Keratinocyte (primary cell): ENCODE data around the gene NOS1AP. TPM values are rescaled to one million over a fixed set of nuclear protein-coding genes. Genes with fewer than 3 reads are reported as not detected.

Experiments
- DNase-seq: peaks from one replicate; pipeline ENCODE4 v3.0.0-alpha.2; 2011; ENCODE audit warnings: low read depth, missing footprints, low spot score
- FAIRE-seq: peaks from 2 replicates; lab custom pipeline; 2011; peaks lifted over from hg19 to GRCh38; lab: Jason Lieb, UNC
- H2AFZ ChIP-seq: 2 replicates; pipeline ENCODE4 v1.6.0; 2012; ENCODE audit warnings: low read length, control low read depth, inconsistent platforms; ENCODE audit not compliant: control insufficient read depth
- H3K27ac ChIP-seq: 2 replicates; pipeline ENCODE4 v1.5.1; 2011; ENCODE audit warnings: low read length; ENCODE audit not compliant: control insufficient read depth, insufficient read depth
- H3K27me3 ChIP-seq: 3 replicates; pipeline ENCODE4 v1.6.0; 2011; ENCODE audit warnings: low read length; ENCODE audit not compliant: control insufficient read depth, insufficient read depth; ENCODE audit errors: extremely low read depth
- H3K36me3 ChIP-seq, 2 experiments: 2 replicates in 1 of 2; 3 replicates in 1 of 2; pipeline ENCODE4 v1.5.1; 2011; ENCODE audit warnings: low read length in 2 of 2, mild to moderate bottlenecking in 1 of 2; ENCODE audit not compliant: control insufficient read depth in 2 of 2, insufficient read depth in 2 of 2; ENCODE audit errors: extremely low read depth in 1 of 2
- H3K4me1 ChIP-seq: 3 replicates; pipeline ENCODE4 v1.5.1; 2011; ENCODE audit warnings: low read length; ENCODE audit not compliant: control insufficient read depth, insufficient read depth; ENCODE audit errors: extremely low read depth
- H3K4me2 ChIP-seq: 3 replicates; pipeline ENCODE4 v1.6.0; 2011; ENCODE audit warnings: low read depth, low read length; ENCODE audit not compliant: control insufficient read depth, insufficient read depth; ENCODE audit errors: extremely low read depth
- H3K4me3 ChIP-seq, 3 experiments: fragments of 200-600 bp in 1 of 3; sonication (generic) in 1 of 3; 2 replicates in 2 of 3; 3 replicates in 1 of 3; pipeline ENCODE4 v1.5.1; 2011 to 2016; ENCODE audit warnings: low read length in 3 of 3, mild to moderate bottlenecking in 3 of 3, control low read depth in 2 of 3, inconsistent platforms in 1 of 3, low read depth in 1 of 3, mixed read lengths in 1 of 3, mixed run types in 1 of 3, moderate library complexity in 1 of 3; ENCODE audit not compliant: control insufficient read depth in 2 of 3, insufficient read depth in 2 of 3; ENCODE audit errors: extremely low read depth in 1 of 3
- H3K79me2 ChIP-seq: 2 replicates; pipeline ENCODE4 v1.6.0; 2012; ENCODE audit warnings: low read length; ENCODE audit not compliant: control insufficient read depth, insufficient read depth
- H3K9ac ChIP-seq: 3 replicates; pipeline ENCODE4 v1.6.0; 2011; ENCODE audit warnings: low read length; ENCODE audit not compliant: control insufficient read depth, insufficient read depth; ENCODE audit errors: extremely low read depth
- H3K9me1 ChIP-seq: 3 replicates; pipeline ENCODE4 v1.6.0; 2011; ENCODE audit warnings: low read length; ENCODE audit not compliant: control insufficient read depth, insufficient read depth; ENCODE audit errors: extremely low read depth
- H3K9me3 ChIP-seq: 2 replicates; pipeline ENCODE4 v1.5.1; 2012; ENCODE audit warnings: low read depth, low read length; ENCODE audit not compliant: control insufficient read depth
- H4K20me1 ChIP-seq: 3 replicates; pipeline ENCODE4 v1.6.0; 2011; ENCODE audit warnings: low read length; ENCODE audit not compliant: control insufficient read depth, insufficient read depth; ENCODE audit errors: extremely low read depth
- EZH2 ChIP-seq: IDR thresholded peaks from one replicate; pipeline ENCODE4 v1.6.1; 2012; ENCODE audit warnings: inconsistent platforms, mild to moderate bottlenecking, low read length, moderate library complexity
- dilution Hi-C: fragments of 300-500 bp; cut with MboI; formaldehyde crosslinking; loops from one replicate; pipeline ENCODE4 v1.7.0; 2020; ENCODE audit warnings: low sequenced_read_pairs; ENCODE audit not compliant: extremely low pct_ligation_motif_present
- polyA plus RNA-seq, 5 experiments: library from polyadenylated mRNA; depleted of rRNA in 3 of 5; stranded (reverse) in 3 of 5; stranded (forward) in 1 of 5; unstranded in 1 of 5; fragments of >200 nt; gene quantifications; 1 replicate in 1 of 5; 2 replicates in 3 of 5; 3 replicates in 1 of 5; pipeline versions ENCODE4 v1.2.1 to v1.2.3, GENCODE V29; 2011 to 2012; ENCODE audit warnings: missing spikeins in 2 of 5, low read depth in 1 of 5, low replicate concordance in 1 of 5
- TF ChIP-seq, protein P1 (sequence below), 3 experiments: IDR thresholded peaks in 1 of 3; conservative IDR thresholded peaks in 1 of 3; optimal IDR thresholded peaks in 1 of 3; 2 replicates in 2 of 3; 3 replicates in 1 of 3; pipeline versions ENCODE3 to v1.5.1; 2011; ENCODE audit warnings: low read length in 3 of 3, mild to moderate bottlenecking in 3 of 3, moderate library complexity in 2 of 3, control low read depth in 1 of 3, inconsistent platforms in 1 of 3; ENCODE audit not compliant: insufficient read depth in 2 of 3; ENCODE audit errors: extremely low read depth in 1 of 3

NOS1AP gene
- polyA plus RNA-seq, 1 donor (not counting 4 experiments of a cell fraction or from before 2014, with no cell fraction given): not detected

DNA sequence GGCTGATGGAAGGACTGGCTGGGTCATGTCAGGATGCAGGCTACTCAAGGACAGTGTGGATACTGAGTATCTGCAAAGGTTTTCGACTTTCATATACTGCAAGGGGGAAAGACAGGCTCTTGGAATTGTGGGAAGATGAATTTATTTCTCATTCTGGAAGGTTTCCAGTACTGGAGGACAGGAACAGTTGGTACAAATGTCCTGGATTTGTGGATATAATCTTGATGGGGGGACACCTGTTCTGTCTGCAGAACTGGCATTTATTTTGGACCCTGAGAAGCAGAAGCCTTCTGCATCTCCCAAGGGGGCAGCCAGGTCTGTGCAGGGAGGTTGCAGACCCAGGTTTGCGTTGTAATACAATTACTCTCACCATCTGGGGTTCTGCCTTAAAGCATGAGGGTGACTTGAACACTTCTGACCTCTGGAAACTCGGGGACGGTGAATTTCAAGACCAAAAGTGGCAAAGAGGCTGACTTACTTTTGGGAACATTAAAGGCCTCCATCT is 65.8 kb downstream of the NOS1AP start:
- no peaks in the 10 kb centered on the region for H4K20me1 ChIP-seq
- no peaks in the 10 kb centered on the region for H3K9me1 ChIP-seq
- dilution Hi-C loops: no loop called here
- DNase-seq: no peak
- H3K36me3 ChIP-seq: no peaks in the 10 kb centered on the region
- H2AFZ ChIP-seq: no peak overlapping the region
- peaks cover 13% of the 10 kb centered on the region for H3K4me1 ChIP-seq
- H3K9ac ChIP-seq: no peak overlapping the region
- no peak overlapping the region for H3K4me2 ChIP-seq
- no peak overlapping the region for H3K27ac ChIP-seq
- TF ChIP-seq, protein P1, sequence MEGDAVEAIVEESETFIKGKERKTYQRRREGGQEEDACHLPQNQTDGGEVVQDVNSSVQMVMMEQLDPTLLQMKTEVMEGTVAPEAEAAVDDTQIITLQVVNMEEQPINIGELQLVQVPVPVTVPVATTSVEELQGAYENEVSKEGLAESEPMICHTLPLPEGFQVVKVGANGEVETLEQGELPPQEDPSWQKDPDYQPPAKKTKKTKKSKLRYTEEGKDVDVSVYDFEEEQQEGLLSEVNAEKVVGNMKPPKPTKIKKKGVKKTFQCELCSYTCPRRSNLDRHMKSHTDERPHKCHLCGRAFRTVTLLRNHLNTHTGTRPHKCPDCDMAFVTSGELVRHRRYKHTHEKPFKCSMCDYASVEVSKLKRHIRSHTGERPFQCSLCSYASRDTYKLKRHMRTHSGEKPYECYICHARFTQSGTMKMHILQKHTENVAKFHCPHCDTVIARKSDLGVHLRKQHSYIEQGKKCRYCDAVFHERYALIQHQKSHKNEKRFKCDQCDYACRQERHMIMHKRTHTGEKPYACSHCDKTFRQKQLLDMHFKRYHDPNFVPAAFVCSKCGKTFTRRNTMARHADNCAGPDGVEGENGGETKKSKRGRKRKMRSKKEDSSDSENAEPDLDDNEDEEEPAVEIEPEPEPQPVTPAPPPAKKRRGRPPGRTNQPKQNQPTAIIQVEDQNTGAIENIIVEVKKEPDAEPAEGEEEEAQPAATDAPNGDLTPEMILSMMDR (optimal IDR thresholded peaks at IDR 0.05 in 1 of 3, IDR thresholded peaks at IDR 0.05 in 1 of 3, conservative IDR thresholded peaks at IDR 0.05 in 1 of 3; ENCODE audit: extremely low read depth in 1 of 3, insufficient read depth in 2 of 3, low read length in 3 of 3): no peak
- TF ChIP-seq EZH2: no peak
- no peaks in the 10 kb centered on the region for H3K79me2 ChIP-seq
- no peaks in the 10 kb centered on the region for H3K27me3 ChIP-seq
- H3K4me3 ChIP-seq: no peak overlapping the region
- FAIRE-seq: no peak
- no peaks in the 10 kb centered on the region for H3K9me3 ChIP-seq

DNA sequence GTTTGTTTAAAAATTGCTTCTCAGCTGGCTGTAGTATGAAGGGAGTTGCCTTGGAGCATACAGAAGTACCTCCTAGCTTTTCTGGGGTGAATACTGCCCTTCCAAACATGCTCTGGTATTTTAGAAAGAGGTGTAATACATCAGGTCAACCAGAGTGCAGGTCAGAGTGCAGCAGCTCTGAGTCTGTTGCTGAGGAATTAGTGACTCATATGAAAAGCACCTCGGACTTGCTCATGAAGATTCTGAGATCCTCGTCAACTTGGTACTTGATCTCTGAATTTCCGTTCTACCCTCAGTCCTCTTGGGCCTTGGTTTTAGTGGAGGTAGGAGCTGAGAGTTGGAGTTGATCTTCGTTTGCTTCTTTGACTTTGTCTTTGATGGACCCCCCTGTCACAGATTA is 67.3 kb downstream of the NOS1AP start:
- peak; percentile 67 for FAIRE-seq
- no peak overlapping the region for H3K9ac ChIP-seq
- H3K4me1 ChIP-seq: peaks cover 19% of the 10 kb centered on the region
- H3K36me3 ChIP-seq: no peaks in the 10 kb centered on the region
- H3K9me3 ChIP-seq: no peaks in the 10 kb centered on the region
- dilution Hi-C loops: no loop called here
- H3K27me3 ChIP-seq: no peaks in the 10 kb centered on the region
- peak overlapping the region; percentile 31 for H3K4me2 ChIP-seq
- no peaks in the 10 kb centered on the region for H3K9me1 ChIP-seq
- H3K4me3 ChIP-seq: no peak overlapping the region
- no peak overlapping the region for H3K27ac ChIP-seq
- H3K79me2 ChIP-seq: no peaks in the 10 kb centered on the region
- DNase-seq: no peak
- H4K20me1 ChIP-seq: no peaks in the 10 kb centered on the region
- TF ChIP-seq, protein P1 (optimal IDR thresholded peaks at IDR 0.05 in 1 of 3, IDR thresholded peaks at IDR 0.05 in 1 of 3, conservative IDR thresholded peaks at IDR 0.05 in 1 of 3; ENCODE audit: extremely low read depth in 1 of 3, insufficient read depth in 2 of 3, low read length in 3 of 3): no peak
- no peak for TF ChIP-seq EZH2
- no peak overlapping the region for H2AFZ ChIP-seq
